ENCODE measurements around the gene ZNF512. TPM values are rescaled to one million over a fixed set of nuclear protein-coding genes. Genes with fewer than 3 reads are reported as not detected.

ZNF512 gene
- total and polyA plus RNA-seq, 9 of the 15 experiments (the other 6 are each of a cell fraction or from before 2014, with no cell fraction given), result 24.7 to 101 (median 65.9) TPM

- no peak for TF ChIP-seq NCOA4 (IDR thresholded peaks at IDR 0.05; ENCODE audit: partially characterized antibody)
- no peak for TF ChIP-seq HDAC6 (IDR thresholded peaks at IDR 0.05; ENCODE audit: low read depth, low read length)
- no peak for TF ChIP-seq ZBTB1 (CRISPR knock-in tag; IDR thresholded peaks at IDR 0.05; ENCODE audit: borderline replicate concordance, low read depth)
- TF ChIP-seq, protein P1, sequence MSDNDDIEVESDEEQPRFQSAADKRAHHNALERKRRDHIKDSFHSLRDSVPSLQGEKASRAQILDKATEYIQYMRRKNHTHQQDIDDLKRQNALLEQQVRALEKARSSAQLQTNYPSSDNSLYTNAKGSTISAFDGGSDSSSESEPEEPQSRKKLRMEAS (CRISPR knock-in tag; IDR thresholded peaks at IDR 0.05), result peak; percentile 75
- TF ChIP-seq ZNF384 (IDR thresholded peaks at IDR 0.05; ENCODE audit: low read depth, low read length), result no peak
- TF ChIP-seq HLTF (IDR thresholded peaks at IDR 0.05), result 0 out of 2 replicates have a peak, but pooled peaks have one; percentile 34
- no peak for TF ChIP-seq SMARCC2 (IDR thresholded peaks at IDR 0.05; ENCODE audit: low read depth)
- TF ChIP-seq NBN (IDR thresholded peaks at IDR 0.05; ENCODE audit: low read depth), result peak; percentile 47; the same call in 1 of the 2 replicates
- peak; percentile 81; the same call in 1 of the 2 replicates for TF ChIP-seq ZNF592 (IDR thresholded peaks at IDR 0.05)
- peak; percentile 90 for TF ChIP-seq TBP (optimal IDR thresholded peaks at IDR 0.05; ENCODE audit: low read depth, low read length)
- no peak for TF ChIP-seq ZSCAN32 (CRISPR knock-in tag; IDR thresholded peaks at IDR 0.05)
- TF ChIP-seq ZNF583 (CRISPR knock-in tag; IDR thresholded peaks at IDR 0.05), result no peak
- TF ChIP-seq MXD1 (CRISPR knock-in tag; IDR thresholded peaks at IDR 0.05; ENCODE audit: borderline replicate concordance, poor library complexity, severe bottlenecking), result no peak
- TF ChIP-seq HIVEP1 (CRISPR knock-in tag; IDR thresholded peaks at IDR 0.05), result no peak
- peak; percentile 75; the same call in 1 of the 2 replicates for TF ChIP-seq KLF1 (tag; IDR thresholded peaks at IDR 0.05)
- TF ChIP-seq, protein P2, sequence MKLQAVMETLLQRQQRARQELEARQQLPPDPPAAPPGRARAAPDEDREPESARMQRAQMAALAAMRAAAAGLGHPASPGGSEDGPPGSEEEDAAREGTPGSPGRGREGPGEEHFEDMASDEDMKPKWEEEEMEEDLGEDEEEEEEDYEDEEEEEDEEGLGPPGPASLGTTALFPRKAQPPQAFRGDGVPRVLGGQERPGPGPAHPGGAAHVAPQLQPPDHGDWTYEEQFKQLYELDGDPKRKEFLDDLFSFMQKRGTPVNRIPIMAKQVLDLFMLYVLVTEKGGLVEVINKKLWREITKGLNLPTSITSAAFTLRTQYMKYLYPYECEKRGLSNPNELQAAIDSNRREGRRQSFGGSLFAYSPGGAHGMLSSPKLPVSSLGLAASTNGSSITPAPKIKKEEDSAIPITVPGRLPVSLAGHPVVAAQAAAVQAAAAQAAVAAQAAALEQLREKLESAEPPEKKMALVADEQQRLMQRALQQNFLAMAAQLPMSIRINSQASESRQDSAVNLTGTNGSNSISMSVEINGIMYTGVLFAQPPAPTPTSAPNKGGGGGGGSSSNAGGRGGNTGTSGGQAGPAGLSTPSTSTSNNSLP (IDR thresholded peaks at IDR 0.05; ENCODE audit: borderline replicate concordance, low read depth, low read length), result no peak
- 0 out of 2 replicates have a peak, but pooled peaks have one; percentile 26 for TF ChIP-seq HSF4 (CRISPR knock-in tag; IDR thresholded peaks at IDR 0.05; ENCODE audit: borderline replicate concordance)
- TF ChIP-seq ZNF311 (CRISPR knock-in tag; IDR thresholded peaks at IDR 0.05), result no peak
- TF ChIP-seq CHD1 (IDR thresholded peaks at IDR 0.05; ENCODE audit: low read length), result no peak
- TF ChIP-seq BRCA1 (IDR thresholded peaks at IDR 0.05), result no peak
- no peak for TF ChIP-seq BRCA1 (CRISPR knock-in tag; IDR thresholded peaks at IDR 0.05)
- peak; percentile 87; the same call in 1 of the 2 replicates for TF ChIP-seq ZBTB7A (IDR thresholded peaks at IDR 0.05; ENCODE audit: borderline replicate concordance, control insufficient read depth, low read depth, low read length)
- no peak for TF ChIP-seq SMARCA4 (IDR thresholded peaks at IDR 0.05)
- TF ChIP-seq ZNF133 (CRISPR knock-in tag; IDR thresholded peaks at IDR 0.05), result no peak
Measured at GRCh38 chr2:27582695-27583389, at the start of gene ZNF512 (continued).

Measured in K562 (cell line).